ENCODE data around the gene KIAA0319L. TPM values are rescaled to one million over a fixed set of nuclear protein-coding genes. Genes with fewer than 3 reads are reported as not detected.

The KIAA0319L gene
- total and polyA plus RNA-seq, 2 experiments from 2014 or later = 16.6 to 28.3 TPM

DNA sequence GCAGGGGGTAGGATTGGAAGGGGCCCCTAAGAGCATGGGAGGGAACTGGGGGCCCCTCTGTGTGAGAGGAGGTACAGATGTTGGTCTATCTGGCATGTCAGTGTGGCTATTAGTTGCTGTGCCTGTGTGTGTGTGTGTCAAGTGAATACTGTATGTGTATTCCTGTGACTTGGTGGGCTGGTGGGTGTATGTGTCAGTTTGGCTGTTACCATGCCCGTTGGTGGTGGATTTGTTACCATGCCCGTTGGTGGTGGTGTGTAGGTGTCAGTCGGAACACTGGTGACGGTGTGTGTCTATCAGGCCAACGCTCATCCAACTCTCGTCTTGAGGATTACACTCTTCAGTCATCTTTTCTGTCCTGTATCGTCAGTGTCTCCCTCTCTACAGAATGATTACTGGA, 38.5 kb upstream of the KIAA0319L start:
- 97 to 99% methylated on average over 7 of the region's 7 CpGs for WGBS, 2 experiments (ENCODE audit: low coverage in 1 of 2, low lambda C conversion rate in 2 of 2, missing lambda C conversion rate in 2 of 2)
- H3K4me1 ChIP-seq (ENCODE audit: insufficient read depth) = no peaks in the 10 kb centered on the region
- H3K79me2 ChIP-seq (ENCODE audit: insufficient read depth) = no peaks in the 10 kb centered on the region
- no peaks in the 10 kb centered on the region for H3F3A ChIP-seq (ENCODE audit: insufficient read depth)
- no peak overlapping the region for H3K9ac ChIP-seq
- in situ Hi-C loops (cut with MboI) = no loop called here
- no peaks in the 10 kb centered on the region for H3K9me3 ChIP-seq (ENCODE audit: low read depth)
- no peak overlapping the region for H2AFZ ChIP-seq
- H3K27ac ChIP-seq = no peak overlapping the region
- H3K4me2 ChIP-seq (ENCODE audit: unreplicated experiment) = no peak overlapping the region
- TF ChIP-seq EZH2phosphoT487 (IDR thresholded peaks at IDR 0.05; ENCODE audit: insufficient read depth, low read depth) (no peak), EZH2 (IDR thresholded peaks at IDR 0.05; ENCODE audit: insufficient read depth, poor library complexity, severe bottlenecking) (no peak)
- H3K36me3 ChIP-seq (ENCODE audit: low read depth) = peaks cover 6% of the 10 kb centered on the region; the same call in 1 of the 2 replicates
- no peaks in the 10 kb centered on the region for H3K9me2 ChIP-seq (ENCODE audit: insufficient read depth)
- no peak for DNase-seq
- H3K27me3 ChIP-seq (replicated peaks; ENCODE audit: insufficient read depth) = no peaks in the 10 kb centered on the region
- no peaks in the 10 kb centered on the region for H4K20me1 ChIP-seq (ENCODE audit: insufficient read depth)
- no peak overlapping the region for H3K4me3 ChIP-seq

DNA sequence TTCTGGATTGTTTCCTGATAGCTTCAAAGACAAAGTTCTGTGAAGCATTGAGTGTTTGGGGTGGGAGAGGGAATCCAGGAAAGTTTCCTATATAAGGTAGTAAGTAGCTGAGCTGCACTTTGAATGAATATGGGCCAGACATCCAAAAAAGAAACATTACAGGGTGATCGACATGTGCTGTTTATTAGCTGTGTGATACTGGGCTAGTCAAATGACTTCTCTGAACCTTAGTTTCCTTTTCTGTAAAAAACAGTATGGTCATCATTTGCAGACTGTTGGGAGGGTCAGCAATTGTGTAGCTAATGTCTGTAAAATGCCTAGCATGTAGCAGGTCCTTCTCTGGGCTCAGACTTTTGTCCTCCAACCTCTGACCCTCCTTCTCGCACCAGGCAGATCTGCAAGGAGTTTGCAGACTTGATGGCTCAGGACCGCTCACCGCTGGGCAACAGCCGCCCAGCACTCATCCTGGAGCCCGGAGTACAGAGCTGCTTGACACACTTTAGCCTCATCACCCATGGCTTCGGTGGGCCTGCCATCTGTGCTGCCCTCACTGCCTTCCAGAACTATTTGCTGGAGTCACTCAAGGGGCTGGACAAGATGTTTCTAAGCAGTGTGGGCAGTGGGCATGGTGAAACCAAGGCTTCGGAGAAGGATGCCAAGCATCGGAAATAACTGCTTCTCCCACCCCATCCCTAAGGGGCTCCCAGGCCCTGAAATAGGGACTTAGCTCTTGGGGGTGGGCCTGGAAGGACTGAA, 37.0 kb upstream of the KIAA0319L start:
- H3K79me2 ChIP-seq (ENCODE audit: insufficient read depth) = no peaks in the 10 kb centered on the region
- in situ Hi-C loops (cut with MboI) = no loop called here
- no peaks in the 10 kb centered on the region for H3K27me3 ChIP-seq (replicated peaks; ENCODE audit: insufficient read depth)
- H3K9ac ChIP-seq = no peak overlapping the region
- no peaks in the 10 kb centered on the region for H3F3A ChIP-seq (ENCODE audit: insufficient read depth)
- 81 to 89% methylated on average over 9 of the region's 9 CpGs for WGBS, 2 experiments (ENCODE audit: low coverage in 1 of 2, low lambda C conversion rate in 2 of 2, missing lambda C conversion rate in 2 of 2)
- H3K27ac ChIP-seq = no peak overlapping the region
- TF ChIP-seq EZH2phosphoT487 (IDR thresholded peaks at IDR 0.05; ENCODE audit: insufficient read depth, low read depth) = no peak
- no peak for DNase-seq
- no peaks in the 10 kb centered on the region for H3K4me1 ChIP-seq (ENCODE audit: insufficient read depth)
- no peaks in the 10 kb centered on the region for H3K9me2 ChIP-seq (ENCODE audit: insufficient read depth)
- H3K4me3 ChIP-seq = no peak overlapping the region
- H3K4me2 ChIP-seq (ENCODE audit: unreplicated experiment) = no peak overlapping the region
- no peaks in the 10 kb centered on the region; the same call in 1 of the 2 replicates for H3K36me3 ChIP-seq (ENCODE audit: low read depth)
- no peaks in the 10 kb centered on the region for H3K9me3 ChIP-seq (ENCODE audit: low read depth)
- no peaks in the 10 kb centered on the region for H4K20me1 ChIP-seq (ENCODE audit: insufficient read depth)
- H2AFZ ChIP-seq = no peak overlapping the region

DNA sequence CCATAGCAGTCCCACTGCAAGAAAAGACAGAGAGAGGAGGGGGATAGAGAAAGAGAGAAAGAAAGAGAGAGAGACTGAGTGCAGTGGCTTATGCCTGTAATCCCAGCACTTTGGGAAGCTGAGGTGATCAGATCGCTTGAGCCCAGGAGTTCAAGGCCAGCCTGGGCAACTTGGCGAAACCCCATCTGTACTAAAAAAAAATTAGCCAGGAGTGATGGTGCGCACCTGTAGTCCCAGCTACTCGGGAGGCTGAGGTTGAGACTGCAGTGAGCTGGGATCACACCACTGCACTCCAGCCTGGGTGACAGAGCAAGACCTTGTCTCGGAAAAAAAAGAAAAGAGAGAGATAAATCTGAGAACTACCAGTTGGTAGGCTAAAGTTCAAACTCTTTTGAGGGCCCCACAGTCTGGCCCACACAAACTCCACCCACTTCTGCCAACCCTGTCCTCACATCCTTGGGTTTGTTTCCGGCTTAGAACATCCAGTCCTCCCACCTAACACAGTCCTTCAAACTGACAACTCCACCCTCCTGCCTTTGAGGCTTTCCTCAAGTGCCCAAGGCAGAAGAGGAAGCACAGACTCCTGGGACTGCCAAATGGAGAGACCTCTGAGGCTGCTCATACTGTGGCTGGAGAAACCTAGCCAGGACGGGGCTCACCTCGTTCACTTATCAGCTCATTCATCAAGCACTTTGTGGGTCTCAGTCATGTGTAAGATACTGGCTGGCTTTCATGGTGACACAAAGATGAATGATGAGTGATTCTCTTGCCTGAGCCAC, 36.0 kb upstream of the KIAA0319L start:
- no peak overlapping the region for H3K4me2 ChIP-seq (ENCODE audit: unreplicated experiment)
- H3K9me2 ChIP-seq (ENCODE audit: insufficient read depth) = no peaks in the 10 kb centered on the region
- no peaks in the 10 kb centered on the region for H3K36me3 ChIP-seq (ENCODE audit: low read depth)
- no peak overlapping the region for H3K27ac ChIP-seq
- no peak overlapping the region for H3K9ac ChIP-seq
- H3K4me1 ChIP-seq (ENCODE audit: insufficient read depth) = no peaks in the 10 kb centered on the region
- H3K79me2 ChIP-seq (ENCODE audit: insufficient read depth) = no peaks in the 10 kb centered on the region
- H3K27me3 ChIP-seq (replicated peaks; ENCODE audit: insufficient read depth) = no peaks in the 10 kb centered on the region
- no peak for TF ChIP-seq EZH2 (IDR thresholded peaks at IDR 0.05; ENCODE audit: insufficient read depth, poor library complexity, severe bottlenecking)
- TF ChIP-seq EZH2phosphoT487 (IDR thresholded peaks at IDR 0.05; ENCODE audit: insufficient read depth, low read depth) = no peak
- H2AFZ ChIP-seq = no peak overlapping the region
- H3K9me3 ChIP-seq (ENCODE audit: low read depth) = no peaks in the 10 kb centered on the region
- DNase-seq = no peak
- H3K4me3 ChIP-seq = no peak overlapping the region
- no peaks in the 10 kb centered on the region for H4K20me1 ChIP-seq (ENCODE audit: insufficient read depth)
- WGBS, 2 experiments (ENCODE audit: low coverage in 1 of 2, low lambda C conversion rate in 2 of 2, missing lambda C conversion rate in 2 of 2) = 66 to 75% methylated on average over 8 of the region's 8 CpGs
- H3F3A ChIP-seq (ENCODE audit: insufficient read depth) = no peaks in the 10 kb centered on the region
- in situ Hi-C loops (cut with MboI) = no loop called here

DNA sequence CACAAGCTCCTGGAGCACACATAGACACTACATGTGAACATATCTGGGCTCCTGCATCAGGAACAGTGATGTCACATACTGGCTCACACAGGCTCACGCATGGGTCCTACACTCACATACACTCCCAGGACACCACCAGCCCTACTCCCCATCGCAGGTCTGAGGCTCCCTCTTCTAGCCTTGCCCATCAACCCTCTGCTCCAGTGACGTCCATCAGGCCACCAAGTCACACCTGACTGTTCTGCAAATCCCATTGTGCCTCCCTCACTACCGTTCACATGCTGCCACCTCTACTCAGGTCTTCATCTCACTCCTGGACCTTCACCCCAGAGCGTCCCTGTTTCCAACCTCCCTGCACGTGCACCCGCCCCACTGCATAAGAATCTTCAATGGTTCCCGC, 34.0 kb upstream of the KIAA0319L start:
- Histone ChIP-seq H3K27me3 (replicated peaks; ENCODE audit: insufficient read depth) (no peaks in the 10 kb centered on the region), H3F3A (ENCODE audit: insufficient read depth) (no peaks in the 10 kb centered on the region), H3K4me1 (ENCODE audit: insufficient read depth) (no peaks in the 10 kb centered on the region), H3K9me3 (ENCODE audit: low read depth) (no peaks in the 10 kb centered on the region), H3K79me2 (ENCODE audit: insufficient read depth) (no peaks in the 10 kb centered on the region), H3K36me3 (ENCODE audit: low read depth) (no peaks in the 10 kb centered on the region), H3K27ac (no peak overlapping the region), H3K4me2 (ENCODE audit: unreplicated experiment) (no peak overlapping the region), H3K9me2 (ENCODE audit: insufficient read depth) (no peaks in the 10 kb centered on the region), H3K4me3 (no peak overlapping the region), H3K9ac (no peak overlapping the region), H2AFZ (no peak overlapping the region), H4K20me1 (ENCODE audit: insufficient read depth) (no peaks in the 10 kb centered on the region)
- no peak for DNase-seq
- 86 to 88% methylated on average over 8 of the region's 8 CpGs for WGBS, 2 experiments (ENCODE audit: low coverage in 1 of 2, low lambda C conversion rate in 2 of 2, missing lambda C conversion rate in 2 of 2)
- TF ChIP-seq EZH2 (IDR thresholded peaks at IDR 0.05; ENCODE audit: insufficient read depth, poor library complexity, severe bottlenecking) (no peak), EZH2phosphoT487 (IDR thresholded peaks at IDR 0.05; ENCODE audit: insufficient read depth, low read depth) (no peak)
- in situ Hi-C loops (cut with MboI) = no loop called here
